H1 (cell line): ENCODE data around the gene RAP1A.

ENCODE experiments used
- ASH2L ChIP-seq: fragments of 200-600, 300-600 bp; sonication (generic); IDR thresholded peaks from one replicate; pipeline ENCODE4 v1.7.1; 2017; ENCODE audit warnings: low read length
- EP300 ChIP-seq, 2 experiments: IDR thresholded peaks; 1 replicate in 1 of 2; 2 replicates in 1 of 2; pipeline ENCODE4 v1.6.1; 2011 to 2012; ENCODE audit warnings: low read depth in 2 of 2, low read length in 2 of 2, mild to moderate bottlenecking in 2 of 2, borderline replicate concordance in 1 of 2, inconsistent platforms in 1 of 2, moderate library complexity in 1 of 2
- EZH2 ChIP-seq: fragments of 200-600 bp; sonication (generic); IDR thresholded peaks from 2 replicates; pipeline ENCODE4 v1.7.1; 2012; ENCODE audit warnings: low read depth, mild to moderate bottlenecking, moderate library complexity, low read length, inconsistent platforms; ENCODE audit not compliant: severe bottlenecking
- HDAC2 ChIP-seq, 2 experiments: fragments of 300-600 bp in 1 of 2; sonication (generic) in 1 of 2; IDR thresholded peaks; 2 replicates each; pipeline ENCODE4 v1.6.1; 2011 to 2012; ENCODE audit warnings: low read depth in 2 of 2, low read length in 2 of 2, mild to moderate bottlenecking in 2 of 2, moderate library complexity in 2 of 2, borderline replicate concordance in 1 of 2, inconsistent platforms in 1 of 2
- MAFK ChIP-seq: IDR thresholded peaks from 2 replicates; pipeline ENCODE4 v1.6.1; 2012; ENCODE audit warnings: low read depth, mild to moderate bottlenecking, improper control_type of control experiment, low read length
- NANOG ChIP-seq: IDR thresholded peaks from 2 replicates; pipeline ENCODE4 v1.6.1; 2011; ENCODE audit warnings: low read length, low read depth, mild to moderate bottlenecking, inconsistent platforms; ENCODE audit not compliant: insufficient read depth, poor library complexity, severe bottlenecking
- POLR2A ChIP-seq, 2 experiments: IDR thresholded peaks; 1 replicate in 1 of 2; 2 replicates in 1 of 2; pipeline ENCODE4 v1.6.1; 2011; ENCODE audit warnings: low read depth in 2 of 2, low read length in 2 of 2, mild to moderate bottlenecking in 2 of 2; ENCODE audit errors: control extremely low read depth in 1 of 2
- RFX5 ChIP-seq: IDR thresholded peaks from 2 replicates; pipeline ENCODE4 v1.6.1; 2011; ENCODE audit warnings: low read depth, low read length, improper control_type of control experiment, borderline replicate concordance
- RXRA ChIP-seq: IDR thresholded peaks from 2 replicates; pipeline ENCODE4 v1.6.1; 2011; ENCODE audit warnings: low read depth, mild to moderate bottlenecking, low read length, moderate library complexity; ENCODE audit not compliant: insufficient read depth
- SP2 ChIP-seq: IDR thresholded peaks from 2 replicates; pipeline ENCODE4 v1.6.1; 2012; ENCODE audit warnings: mild to moderate bottlenecking, low read length, inconsistent platforms
- SRF ChIP-seq: IDR thresholded peaks from 2 replicates; pipeline ENCODE4 v1.6.1; 2011; ENCODE audit warnings: mild to moderate bottlenecking, low read depth, low read length, moderate library complexity
- TAF1 ChIP-seq: IDR thresholded peaks from 2 replicates; pipeline ENCODE4 v1.6.1; 2011; ENCODE audit warnings: mild to moderate bottlenecking, low read depth, low read length
- TF ChIP-seq, protein P1 (sequence below), 3 experiments: IDR thresholded peaks; 1 replicate in 2 of 3; 2 replicates in 1 of 3; pipeline versions ENCODE4 v1.5.1 to v1.6.1; 2011; ENCODE audit warnings: low read length in 3 of 3, mild to moderate bottlenecking in 3 of 3, inconsistent platforms in 2 of 3, low read depth in 1 of 3, moderate library complexity in 1 of 3; ENCODE audit not compliant: insufficient read depth in 1 of 3; ENCODE audit errors: control extremely low read depth in 1 of 3

DNA sequence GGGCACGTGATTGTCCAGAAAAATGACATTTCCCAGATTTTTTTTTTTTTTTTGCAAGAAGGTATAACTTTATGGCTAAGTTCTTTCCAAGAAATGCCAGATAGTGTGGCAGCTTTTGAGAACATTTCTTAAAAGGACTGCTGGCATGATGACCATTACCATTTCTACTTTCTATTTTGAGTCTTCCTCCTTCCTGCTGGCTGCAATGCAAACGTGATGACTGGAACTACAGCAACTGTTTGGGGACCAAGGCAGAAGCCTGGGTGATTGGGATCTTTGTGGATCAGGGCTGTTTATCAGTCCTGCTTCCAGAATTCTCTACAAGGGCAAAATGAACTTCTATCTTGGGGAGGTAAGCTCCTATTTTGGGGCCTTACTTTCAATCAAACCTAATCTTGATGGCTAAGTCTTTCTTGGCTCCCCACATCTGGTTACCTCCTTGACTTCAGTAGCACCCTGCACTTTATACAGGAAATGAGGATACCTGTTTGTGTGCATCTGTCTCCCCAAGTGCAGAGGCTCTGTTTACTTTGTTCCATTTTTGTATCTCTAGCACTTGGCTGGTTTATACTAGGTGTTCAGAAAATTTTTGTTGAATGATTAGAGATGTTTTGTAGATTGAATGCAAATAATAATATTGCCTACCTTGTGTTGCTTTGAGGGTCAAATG is 132.5 kb downstream of the RAP1A start:
- TF ChIP-seq, protein P1, sequence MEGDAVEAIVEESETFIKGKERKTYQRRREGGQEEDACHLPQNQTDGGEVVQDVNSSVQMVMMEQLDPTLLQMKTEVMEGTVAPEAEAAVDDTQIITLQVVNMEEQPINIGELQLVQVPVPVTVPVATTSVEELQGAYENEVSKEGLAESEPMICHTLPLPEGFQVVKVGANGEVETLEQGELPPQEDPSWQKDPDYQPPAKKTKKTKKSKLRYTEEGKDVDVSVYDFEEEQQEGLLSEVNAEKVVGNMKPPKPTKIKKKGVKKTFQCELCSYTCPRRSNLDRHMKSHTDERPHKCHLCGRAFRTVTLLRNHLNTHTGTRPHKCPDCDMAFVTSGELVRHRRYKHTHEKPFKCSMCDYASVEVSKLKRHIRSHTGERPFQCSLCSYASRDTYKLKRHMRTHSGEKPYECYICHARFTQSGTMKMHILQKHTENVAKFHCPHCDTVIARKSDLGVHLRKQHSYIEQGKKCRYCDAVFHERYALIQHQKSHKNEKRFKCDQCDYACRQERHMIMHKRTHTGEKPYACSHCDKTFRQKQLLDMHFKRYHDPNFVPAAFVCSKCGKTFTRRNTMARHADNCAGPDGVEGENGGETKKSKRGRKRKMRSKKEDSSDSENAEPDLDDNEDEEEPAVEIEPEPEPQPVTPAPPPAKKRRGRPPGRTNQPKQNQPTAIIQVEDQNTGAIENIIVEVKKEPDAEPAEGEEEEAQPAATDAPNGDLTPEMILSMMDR (IDR thresholded peaks at IDR 0.05; ENCODE audit: control extremely low read depth in 1 of 3, insufficient read depth in 1 of 3, low read depth in 1 of 3, low read length in 3 of 3) = no peak
- TF ChIP-seq POLR2A (IDR thresholded peaks at IDR 0.05; ENCODE audit: control extremely low read depth in 1 of 2, low read depth in 2 of 2, low read length in 2 of 2) = no peak
- TF ChIP-seq TAF1 = no peak
- no peak for TF ChIP-seq RXRA
- TF ChIP-seq EP300 (IDR thresholded peaks at IDR 0.05; ENCODE audit: borderline replicate concordance in 1 of 2, low read depth in 2 of 2, low read length in 2 of 2) = no peak
- no peak for TF ChIP-seq NANOG
- no peak for TF ChIP-seq HDAC2 (IDR thresholded peaks at IDR 0.05; ENCODE audit: borderline replicate concordance in 1 of 2, low read depth in 2 of 2, low read length in 2 of 2)
- TF ChIP-seq RFX5 = no peak
- no peak for TF ChIP-seq MAFK
- no peak for TF ChIP-seq SRF
- no peak for TF ChIP-seq EZH2
- TF ChIP-seq SP2 = no peak
- no peak for TF ChIP-seq ASH2L
